GM21381 (cell line): Measurements from ENCODE around the gene ERCC6L2.

Experiments used
- ATAC-seq: cut with Tn5 transposase; IDR thresholded peaks from one replicate; pipeline ENCODE4 v1.9.1; 2021; ENCODE audit warnings: mild to moderate bottlenecking, moderate library complexity; ENCODE audit not compliant: unreplicated experiment

Gene ERCC6L2

DNA sequence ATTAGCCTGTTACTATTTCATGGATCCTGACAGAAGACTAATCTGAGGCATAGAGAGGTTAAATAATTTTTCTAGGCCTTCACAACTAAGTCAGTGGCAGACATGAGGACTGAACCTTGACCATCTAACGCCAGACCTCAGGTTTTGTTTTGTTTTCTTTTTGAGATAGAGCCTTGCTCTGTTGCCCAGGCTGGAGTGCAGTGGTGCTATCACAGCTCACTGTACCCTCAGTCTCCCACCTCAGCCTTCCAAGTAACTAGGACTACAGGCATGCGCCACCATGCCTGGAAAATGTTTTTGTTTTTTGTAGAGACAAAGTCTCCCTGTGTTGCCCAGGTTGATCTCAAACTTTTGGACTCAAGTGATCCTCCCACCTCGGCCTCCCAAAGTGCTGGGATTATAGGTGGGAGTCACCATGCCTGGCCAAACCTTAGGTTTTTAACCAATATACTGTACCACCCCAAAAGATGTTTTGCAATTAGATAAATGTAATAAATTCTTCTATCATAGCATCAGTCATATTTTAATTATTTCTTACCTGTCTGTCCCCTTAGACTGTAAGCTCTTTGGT lies 35.4 kb downstream of the ERCC6L2 start:
- ATAC-seq: no peak

DNA sequence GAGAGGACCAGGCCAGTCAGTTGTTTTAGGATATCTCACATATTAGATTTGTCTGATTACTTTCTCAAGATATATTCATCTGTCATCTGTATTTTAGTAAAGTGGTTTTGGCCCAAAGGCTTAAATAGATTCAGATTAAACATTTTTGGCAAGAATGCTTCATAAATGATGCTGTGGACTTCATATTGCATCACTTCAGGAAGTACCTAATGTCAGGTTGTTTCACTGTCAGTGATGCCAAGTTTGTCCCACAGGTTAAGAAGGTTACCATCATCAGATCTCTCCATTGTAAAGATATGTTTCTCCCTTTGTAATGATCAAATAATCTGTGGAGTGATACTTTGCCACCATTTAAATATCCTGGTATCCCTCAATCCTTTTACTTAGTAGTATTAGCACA lies 37.3 kb downstream of the ERCC6L2 start:
- no peak for ATAC-seq

DNA sequence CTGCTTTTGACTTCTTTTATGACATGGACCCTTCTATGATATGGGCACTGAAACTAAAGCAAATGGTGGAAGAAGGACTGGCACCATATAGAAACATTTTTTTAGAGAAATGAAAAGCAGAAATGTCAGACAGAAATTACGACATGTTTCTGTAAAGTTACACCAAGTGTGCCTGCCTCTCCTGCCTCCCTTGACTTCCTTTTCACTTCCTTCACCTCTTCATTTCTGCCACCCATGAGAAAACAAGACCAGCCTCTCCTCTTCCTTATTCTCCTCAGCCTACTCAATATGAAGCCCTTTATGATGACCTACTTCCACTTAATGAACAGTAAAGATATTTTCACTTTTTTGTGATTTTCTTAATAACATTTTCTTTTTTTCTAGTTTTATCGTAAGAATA lies 44.5 kb downstream of the ERCC6L2 start:
- ATAC-seq: no peak

DNA sequence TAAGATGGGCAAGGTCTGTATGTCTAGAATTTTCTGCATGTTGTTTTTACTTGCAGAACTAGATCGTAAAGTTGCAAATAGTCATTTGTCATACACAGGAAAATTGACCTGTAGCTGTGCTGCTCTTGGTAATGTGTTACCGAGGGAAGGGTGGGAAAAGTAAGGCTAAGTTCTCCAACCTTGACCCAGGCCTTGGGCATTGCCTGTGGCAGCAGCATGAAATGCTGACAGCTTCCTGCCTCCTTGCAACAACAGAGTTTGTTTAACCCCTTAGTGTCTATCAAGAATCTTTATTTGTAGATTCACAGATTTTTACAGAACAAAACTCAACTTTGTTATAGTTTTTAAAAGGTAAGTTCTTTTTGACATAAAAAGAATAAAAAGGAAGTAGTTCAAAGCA lies 48.3 kb downstream of the ERCC6L2 start:
- ATAC-seq: no peak

DNA sequence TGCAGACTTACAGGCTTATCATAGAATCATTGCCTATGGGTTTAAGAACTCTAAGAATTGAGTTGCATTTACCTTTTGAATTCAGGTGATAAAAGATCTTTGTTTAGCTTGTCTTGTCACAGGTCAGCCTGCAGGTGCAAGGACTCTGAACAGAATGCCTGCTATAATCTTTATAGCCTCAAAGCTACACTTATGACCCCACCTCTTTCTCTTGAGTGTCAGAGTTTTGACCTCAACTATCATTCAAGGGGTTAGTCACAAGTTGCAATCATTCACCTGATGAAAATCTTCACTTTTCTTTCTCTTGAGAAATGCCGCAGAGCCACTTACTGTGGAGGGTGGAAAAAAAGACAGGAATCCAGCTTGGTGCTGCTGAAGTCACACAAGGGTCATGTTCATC lies 49.5 kb downstream of the ERCC6L2 start:
- no peak for ATAC-seq

DNA sequence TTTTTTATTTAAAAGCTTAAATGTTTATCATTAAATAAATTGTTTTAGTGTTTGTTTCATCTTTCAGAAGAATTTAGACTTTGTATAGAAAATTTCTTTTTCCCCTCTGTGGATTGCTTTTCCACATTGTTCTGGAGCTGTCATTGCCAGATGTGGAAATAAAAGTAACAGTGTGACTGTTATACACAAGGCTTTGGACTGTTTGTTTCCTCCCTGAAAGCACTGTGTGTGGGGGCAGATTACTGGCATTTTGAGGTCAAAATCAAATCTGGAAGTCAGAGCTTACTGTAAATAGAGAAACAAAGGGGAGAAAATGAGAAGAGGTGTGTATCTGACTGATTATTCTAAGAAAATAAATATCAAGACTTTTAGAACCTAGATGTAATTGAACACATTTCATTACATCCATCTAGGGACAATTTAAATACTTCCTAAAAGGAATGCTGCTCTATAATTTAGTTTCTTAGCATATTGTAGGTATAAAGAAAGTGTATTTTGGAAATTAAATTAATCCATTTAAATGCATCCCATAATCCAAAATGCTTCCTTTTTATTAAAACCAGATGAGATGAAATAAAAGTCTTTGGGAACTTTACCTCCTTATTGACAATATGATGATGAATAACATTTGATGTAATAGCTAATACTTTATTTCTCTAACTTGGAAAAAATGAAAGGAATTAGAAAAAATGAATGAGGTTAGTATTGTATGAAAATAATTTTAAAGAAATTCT lies 51.9 kb downstream of the ERCC6L2 start:
- ATAC-seq: no peak

DNA sequence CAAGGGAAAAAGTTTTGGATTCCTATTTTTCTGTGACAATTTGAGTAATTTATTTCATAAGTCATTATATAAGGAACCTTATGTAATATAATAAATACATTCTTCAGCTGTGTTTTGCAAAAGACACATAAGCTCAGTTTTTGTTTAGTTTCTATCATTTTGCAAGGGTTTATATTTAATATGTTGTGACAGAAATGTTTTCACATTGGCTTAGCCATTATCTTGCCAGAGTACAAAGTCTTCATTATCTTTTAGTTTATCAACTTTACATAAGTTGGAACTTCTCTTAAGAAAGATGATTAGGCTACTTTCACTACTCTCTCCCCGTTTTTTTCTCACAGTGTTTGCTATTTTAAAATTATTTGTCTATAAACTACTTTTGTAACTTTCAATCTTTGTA lies 54.8 kb downstream of the ERCC6L2 start:
- ATAC-seq: no peak

DNA sequence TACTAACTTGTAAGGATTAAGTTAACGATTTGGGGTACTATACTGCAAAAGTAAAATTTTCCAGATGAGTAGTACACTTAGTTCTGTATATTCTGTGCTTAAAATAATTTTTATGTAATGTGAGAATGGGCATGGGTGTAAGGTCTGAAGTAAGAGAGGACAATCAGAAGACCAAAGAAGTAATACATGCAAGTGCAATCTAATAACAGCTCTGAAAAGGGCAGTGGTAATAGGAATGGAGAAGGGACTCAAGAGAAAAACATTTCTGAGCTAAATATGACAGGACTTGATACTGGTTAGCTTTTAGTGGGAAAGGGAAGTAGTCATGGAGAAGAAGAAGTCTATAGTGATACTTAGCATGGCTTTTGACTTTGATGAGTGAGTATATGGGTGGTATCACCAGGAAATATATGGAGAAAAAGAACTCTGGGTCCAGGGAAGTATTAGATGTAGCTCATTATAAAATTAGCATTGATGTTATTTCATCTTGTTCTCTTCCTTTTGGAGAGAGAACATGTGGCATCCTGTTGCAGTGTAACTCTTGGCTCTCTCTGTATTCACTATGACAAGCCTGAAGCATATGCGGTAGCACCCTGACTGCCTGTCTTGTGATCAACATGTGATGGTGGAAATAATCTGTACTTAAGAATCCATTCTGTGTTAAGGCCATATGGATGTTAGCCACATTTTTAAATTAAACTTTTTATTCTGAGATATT lies 60.5 kb downstream of the ERCC6L2 start:
- no peak for ATAC-seq

DNA sequence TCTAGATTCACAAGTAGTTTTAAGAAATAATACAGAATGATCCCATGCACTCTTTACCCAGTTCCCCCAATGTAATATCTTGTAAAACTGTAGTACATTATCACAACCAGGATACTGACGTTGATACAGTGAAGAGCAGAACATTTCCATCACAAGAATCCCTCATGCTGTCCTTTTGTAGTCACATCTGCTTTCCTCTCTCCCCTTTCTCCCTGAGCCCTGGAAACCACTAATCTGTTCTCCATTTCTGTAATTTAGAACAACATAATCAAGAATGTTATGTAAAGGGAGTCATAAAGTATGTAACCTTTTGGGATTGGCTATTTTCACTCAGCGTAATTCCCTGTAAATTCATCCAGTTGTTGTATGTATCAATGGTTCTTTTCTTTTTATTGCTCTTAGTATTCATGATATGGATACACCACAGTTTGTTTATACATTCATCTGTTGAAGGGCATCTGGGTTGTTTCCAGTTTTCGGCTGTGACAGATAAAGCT lies 61.1 kb downstream of the ERCC6L2 start:
- no peak for ATAC-seq

DNA sequence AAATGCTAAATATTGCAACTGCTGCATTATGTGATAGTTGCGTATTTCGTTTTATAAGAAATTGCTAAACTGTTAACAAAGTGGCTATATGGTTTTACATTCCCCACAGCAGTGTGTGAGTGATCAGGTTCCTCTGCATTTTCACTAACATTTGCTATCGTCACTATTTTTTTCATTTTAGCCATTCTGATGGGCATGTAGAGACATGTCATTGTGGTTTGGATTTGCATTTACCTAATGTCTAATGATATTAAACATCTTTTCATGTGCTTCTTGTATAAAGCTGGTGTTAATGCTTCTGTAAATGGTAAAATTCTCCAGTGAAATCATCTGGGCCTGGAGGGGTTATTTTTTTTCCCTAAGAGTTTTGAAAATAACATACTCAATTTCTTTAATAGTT lies 61.6 kb downstream of the ERCC6L2 start:
- ATAC-seq: no peak

DNA sequence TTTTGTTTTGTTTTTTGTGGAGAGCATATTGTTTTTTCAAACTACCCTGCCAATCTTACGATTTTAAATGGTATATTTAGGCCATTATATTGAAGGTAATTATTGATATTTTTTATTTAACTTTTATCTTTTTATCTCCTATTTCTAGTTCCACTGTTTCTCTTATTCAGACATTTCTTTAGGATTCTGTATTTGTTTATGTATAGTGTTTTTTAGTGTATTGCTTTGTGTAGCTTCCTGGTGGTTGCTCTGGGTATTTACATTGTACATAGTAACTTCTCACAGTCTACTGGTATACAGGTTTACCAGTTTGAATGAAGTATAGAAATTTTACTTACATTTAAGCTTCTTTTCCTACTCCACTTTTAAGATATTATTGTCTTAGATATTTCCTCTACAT lies 63.2 kb downstream of the ERCC6L2 start:
- ATAC-seq: no peak

DNA sequence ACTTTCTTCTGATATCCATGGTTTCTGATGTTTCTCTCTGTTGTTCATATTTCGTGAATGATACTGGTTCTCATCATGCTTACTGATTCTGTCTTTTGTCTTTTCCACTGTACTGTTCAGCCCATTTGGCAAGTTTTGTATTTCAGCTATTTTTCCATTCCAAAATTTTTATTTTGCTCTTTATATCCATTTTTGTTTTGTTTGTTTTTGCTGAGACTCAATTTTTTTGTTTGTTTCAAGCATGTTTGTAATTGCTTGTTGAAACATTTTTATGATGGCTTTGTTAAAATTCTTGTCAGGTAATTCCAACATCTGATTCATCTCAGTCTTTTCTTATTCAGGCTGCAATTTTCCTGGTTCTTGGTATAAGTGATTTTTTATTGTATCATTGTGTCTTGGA lies 64.0 kb downstream of the ERCC6L2 start:
- ATAC-seq: no peak

DNA sequence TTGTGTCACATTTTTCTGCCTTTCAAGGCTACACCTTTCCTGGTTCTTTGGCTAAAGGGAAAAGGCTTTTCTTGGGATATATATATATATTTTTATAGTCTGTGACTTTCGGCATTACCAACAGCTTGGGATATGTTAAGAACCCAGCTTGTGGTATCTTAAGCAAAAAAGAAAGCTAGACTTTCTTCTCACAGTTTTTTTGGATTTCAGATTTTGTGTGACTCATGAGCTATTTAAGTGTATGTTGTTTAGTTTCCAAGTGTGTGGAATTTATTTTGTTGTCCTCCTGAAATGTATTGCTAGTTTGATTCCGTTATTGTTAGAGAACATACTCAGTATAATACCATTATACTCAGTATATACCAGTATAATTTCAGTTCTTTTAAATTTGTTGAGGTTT lies 64.8 kb downstream of the ERCC6L2 start:
- no peak for ATAC-seq

DNA sequence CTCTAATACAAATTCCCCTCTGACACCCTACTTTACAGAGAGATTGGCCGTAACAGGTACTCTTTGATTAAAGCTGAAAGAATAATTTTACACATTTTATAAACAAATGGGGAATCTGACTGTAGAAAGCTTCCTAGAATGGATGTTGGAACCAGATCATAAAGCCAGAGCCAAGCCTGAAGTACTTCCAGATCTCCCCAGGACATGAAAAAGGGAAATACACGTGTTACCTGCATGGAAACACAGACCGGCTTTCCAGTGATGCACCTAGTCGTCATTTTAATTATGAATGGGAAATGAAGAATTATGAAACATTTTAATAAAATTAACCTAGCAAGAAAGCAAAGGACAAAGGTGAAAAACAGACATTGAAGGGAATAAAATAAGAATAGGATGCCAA lies 66.5 kb downstream of the ERCC6L2 start:
- no peak for ATAC-seq

DNA sequence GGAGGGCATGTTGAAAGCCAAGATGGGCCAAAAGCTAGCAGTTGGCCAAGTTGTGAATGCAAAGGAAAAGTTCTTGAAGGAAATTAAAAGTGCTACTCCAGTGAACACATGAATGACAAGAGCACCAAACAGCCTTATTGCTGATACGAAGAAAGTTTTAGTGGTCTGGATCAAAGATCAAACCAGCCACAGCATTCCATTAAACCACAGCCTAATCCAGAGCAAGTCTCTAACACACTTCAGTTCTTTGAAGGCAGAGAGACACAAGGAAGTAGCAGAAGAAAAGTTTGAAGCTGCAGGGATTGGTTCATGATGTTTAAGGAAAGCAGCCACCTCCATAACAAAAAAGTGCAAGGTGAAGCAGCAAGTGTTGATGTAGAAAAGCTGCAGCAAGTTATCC lies 71.6 kb downstream of the ERCC6L2 start:
- ATAC-seq: no peak

DNA sequence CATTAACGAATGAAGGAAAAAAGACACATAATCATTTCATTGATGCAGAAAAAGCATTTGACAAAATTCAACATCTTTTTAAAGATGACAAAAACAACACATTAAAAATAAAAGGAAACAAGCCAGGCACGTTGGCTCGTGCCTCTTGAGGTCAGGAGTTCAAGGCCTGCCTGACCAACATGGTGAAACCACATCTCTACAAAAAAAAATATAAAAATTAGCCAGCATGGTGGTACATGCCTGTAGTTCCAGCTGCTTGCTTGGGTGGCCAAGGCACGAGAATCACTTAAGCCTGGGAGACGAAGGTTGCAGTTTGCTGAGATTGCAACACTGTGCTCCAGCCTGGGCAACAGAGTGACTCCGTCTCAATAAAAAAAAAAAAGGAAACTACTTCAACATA lies 77.0 kb downstream of the ERCC6L2 start:
- no peak for ATAC-seq

DNA sequence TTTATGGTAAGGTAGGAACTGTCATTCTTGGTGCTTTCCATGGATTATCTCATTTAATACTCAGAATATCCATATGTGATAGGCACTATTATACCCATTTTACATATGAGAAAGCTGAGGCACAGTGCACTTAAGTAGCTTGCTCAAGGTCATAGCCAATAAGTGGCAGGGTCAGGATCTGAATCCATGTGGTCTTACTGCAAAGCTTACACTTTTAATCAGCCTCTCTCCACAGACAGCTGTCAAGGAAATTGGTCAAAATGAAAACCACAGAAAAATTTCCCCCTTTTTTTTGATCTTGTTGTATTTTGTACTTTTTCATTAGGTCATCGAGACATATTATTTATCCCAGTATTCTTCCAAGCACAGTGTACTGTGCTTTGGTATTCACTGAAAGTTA lies 78.5 kb downstream of the ERCC6L2 start:
- ATAC-seq: no peak

DNA sequence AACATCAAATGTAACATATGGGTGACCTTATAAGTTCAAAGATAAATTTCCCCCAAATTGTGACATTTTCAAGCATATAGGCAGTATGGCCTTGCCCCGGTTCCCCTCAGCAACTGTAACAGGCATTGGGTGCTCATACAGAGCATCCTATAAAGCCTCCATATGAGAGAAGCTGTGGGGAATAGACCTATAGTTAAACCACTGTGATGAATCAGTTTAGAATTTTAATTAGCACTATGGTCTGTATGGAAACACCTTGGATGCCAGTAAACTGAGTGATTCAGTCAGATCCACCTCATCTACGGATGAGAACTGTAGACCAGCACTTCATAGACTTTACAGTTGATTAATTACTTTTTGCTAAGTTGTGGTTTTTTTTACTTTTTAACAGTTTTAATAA lies 79.4 kb downstream of the ERCC6L2 start:
- no peak for ATAC-seq

DNA sequence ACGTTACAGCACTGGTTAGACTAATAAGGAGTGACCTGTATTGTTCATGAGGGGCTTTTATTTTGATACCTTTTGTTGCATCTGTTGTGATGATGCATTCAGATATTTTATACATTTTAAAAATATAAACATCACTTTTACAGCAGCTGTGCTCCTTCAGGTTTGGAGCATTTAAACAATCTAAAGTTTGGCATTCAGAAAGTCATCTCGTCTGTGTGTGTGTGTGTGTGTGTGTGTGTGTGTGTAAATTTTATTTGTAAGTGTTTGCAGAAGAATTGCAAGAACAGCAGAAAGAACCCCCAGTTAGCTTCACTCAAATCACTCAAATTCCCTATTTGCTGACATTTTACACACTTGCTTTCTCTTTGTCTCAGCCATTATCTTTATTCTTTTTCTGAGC lies 87.4 kb downstream of the ERCC6L2 start:
- no peak for ATAC-seq

DNA sequence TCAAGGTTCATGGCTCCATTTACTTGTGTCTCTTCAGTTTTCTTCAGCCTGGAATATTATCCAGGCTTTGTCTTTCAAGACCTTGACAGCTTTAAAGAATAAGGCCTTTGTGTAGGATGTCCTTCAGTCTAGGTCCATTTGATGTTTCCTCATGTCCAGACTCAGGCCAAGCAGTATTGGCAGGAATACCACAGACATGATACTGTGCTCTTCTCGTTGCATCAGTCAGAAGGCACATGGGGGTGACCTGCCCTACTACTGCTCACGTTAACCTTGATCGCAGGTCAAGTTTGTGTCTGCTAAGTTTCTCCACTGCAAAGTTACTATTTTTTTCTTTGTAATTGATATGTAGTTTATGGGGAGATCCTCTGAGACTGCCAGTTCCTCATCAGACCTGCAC lies 88.2 kb downstream of the ERCC6L2 start:
- ATAC-seq: no peak

DNA sequence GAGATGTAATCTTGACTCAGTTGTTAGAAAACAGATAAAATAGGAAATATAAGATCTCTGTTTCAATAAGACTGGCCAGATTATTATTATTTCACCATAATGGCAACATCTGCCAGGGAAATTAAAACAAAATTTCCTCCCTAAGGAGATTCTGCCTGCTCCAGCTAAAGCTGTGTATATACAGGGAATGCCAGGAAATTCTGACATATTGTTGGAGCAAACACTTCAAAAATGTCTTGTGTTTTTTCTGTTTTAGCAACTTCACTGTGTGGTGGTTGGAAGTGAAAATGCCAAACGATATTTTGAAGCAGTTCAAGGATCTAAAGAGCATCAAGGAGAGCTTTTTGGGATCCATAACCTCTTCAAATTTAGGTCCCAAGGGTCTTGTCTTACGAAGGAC lies 90.8 kb downstream of the ERCC6L2 start:
- ATAC-seq: no peak

DNA sequence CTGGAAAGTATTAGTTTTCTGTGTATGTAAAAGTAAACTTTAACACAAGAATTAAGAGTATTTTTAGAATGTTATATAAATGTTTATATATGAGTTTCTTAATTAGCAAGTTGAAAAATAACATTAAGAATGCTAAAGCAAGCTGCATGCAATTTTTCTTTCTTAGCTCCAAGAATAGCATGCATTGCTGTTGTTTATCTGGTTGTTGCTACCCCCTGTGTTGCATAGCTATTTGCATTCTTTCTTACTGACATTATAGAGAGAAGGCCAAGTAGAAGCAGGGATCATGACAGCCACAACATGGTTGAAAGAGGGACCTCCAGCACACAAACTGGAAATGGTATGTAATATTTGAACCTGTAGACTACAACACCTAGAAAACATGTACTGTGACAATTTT lies 94.8 kb downstream of the ERCC6L2 start:
- no peak for ATAC-seq
